ENCODE data around the gene HOOK1.

Gene HOOK1

DNA sequence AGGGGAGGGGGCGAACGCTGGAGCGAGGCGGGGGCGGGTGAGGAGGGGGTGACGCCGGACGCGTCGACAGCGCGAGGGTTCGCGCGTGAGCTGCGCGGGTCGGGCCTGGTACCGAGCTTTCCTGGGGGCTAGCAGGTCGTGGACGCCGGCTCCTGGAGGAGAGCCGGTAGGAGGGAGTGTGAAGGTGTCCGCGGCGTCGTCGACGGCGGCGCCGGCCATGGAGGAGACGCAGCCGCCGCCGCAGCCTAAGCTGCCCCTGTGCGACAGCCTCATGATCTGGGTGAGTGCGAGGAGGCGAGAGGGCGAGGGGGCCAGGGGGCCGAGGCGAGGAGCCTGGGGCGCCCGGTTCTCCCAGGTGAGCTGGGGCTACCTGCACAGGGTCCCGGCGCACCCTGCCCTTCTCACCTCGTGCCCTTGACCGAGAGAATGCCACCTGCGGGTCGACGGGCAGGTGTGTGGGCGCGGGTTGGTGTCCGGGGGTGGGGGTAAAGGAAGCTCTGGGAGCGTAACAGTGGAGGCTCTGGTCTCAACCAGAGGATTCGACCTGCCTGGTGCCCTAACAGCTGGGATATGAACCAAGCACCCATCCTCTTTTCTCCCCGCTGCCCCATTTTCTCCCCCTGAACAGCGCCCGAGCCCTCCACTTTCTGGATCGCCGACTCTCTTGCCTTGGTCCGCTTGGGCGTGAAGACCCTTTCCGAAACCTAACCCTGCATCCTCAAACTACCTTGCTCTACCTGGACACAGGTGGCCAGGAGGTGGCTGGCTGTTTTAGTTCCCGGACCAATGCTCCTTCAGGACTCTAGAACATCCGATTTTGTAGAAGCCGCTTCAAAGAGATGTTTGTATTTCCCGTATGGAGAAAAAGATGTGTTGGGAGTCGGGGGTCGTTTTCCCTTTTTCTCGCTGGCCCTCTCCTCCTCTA is at the start of gene HOOK1:
Gene HOOK1, plus strand, starts transcription at position 49 of the 925 bp plus-strand sequence. Its CDS starts 169 bp downstream, at position 218.
- DNase-seq (ENCODE audit: low spot score) = no peak

DNA sequence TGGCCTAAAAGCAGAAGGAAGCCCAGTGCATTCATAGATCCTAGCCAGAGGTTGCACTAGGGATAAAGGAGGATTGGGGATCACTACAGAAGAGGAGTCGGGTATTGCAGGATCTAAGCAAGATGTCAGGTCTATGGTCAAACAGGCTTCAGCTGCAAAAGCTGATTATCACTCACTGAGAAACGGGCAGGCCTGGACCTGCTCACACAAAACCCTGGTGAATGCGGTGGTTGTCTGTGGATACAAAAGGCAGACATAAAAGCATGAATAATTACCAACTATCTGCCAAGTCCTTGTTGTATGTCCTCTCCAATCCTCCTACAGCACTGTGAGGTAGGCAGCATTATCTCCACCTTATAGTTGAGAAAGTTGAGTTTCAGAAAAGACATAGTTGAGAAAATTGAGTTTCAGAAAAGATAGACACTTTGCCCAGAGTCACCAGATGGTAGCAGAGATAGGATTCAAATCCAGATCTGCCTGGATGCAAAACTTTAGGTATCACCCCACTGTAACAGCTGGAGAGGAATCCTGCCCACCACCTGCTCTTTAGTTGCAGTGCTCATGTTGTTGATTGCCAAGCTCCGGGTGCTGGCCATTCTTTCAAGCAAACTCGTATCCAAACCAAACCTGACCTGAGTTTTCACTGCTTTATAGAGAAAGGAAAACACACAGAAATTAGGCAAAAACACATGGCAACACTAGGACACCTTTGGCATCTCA is 49.6 kb upstream of the HOOK1 start:
- no peak for DNase-seq (ENCODE audit: low spot score)

DNA sequence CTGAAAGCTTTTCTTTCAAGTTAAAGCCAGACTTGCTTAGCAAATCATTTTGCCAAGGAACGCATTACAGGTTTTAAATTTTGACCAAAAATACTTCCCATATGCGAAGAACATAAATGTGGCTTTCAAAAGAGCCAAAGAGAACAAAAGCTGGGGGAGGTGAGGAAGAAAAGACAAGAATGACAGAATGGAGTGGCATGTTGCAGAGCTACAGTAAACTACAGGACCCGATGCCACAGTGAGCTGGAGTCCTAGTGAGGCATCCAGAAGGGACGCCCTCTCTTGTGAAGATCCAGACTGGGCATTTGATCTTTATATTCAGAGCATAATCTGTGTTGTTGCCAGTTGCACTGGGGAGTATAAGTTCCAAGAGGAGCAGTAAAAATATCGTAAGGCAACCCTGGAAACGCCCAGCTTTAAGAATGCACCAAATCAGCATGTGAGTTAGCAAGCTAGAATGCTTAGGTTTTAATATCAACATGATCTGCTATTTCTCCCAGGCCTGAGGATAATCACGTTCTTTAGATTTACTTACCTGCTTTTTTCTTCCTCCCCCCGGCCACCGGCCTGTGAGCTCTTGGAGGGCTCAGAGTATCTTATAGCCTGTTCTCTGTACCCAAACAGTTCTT is 48.4 kb upstream of the HOOK1 start:
- DNase-seq (ENCODE audit: low spot score) = no peak

DNA sequence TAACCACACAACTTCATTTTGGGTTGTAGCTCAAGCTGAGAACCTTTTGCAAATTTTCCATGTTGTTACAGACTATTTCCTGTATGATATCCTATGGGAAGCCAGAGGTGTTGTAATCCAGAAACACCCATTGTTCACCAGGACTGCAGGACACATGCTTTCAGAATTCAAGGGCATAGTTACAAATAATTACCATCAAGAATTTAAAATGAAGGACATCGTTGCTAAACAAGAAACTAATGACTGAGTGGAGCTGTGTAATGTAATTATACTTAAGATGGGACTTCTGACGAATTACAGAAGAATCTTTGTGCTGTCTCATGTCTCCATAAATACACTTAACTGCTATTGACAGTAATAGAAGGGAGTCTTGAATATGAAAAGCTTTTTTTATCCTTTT is 47.6 kb upstream of the HOOK1 start:
- DNase-seq (ENCODE audit: low spot score) = no peak

DNA sequence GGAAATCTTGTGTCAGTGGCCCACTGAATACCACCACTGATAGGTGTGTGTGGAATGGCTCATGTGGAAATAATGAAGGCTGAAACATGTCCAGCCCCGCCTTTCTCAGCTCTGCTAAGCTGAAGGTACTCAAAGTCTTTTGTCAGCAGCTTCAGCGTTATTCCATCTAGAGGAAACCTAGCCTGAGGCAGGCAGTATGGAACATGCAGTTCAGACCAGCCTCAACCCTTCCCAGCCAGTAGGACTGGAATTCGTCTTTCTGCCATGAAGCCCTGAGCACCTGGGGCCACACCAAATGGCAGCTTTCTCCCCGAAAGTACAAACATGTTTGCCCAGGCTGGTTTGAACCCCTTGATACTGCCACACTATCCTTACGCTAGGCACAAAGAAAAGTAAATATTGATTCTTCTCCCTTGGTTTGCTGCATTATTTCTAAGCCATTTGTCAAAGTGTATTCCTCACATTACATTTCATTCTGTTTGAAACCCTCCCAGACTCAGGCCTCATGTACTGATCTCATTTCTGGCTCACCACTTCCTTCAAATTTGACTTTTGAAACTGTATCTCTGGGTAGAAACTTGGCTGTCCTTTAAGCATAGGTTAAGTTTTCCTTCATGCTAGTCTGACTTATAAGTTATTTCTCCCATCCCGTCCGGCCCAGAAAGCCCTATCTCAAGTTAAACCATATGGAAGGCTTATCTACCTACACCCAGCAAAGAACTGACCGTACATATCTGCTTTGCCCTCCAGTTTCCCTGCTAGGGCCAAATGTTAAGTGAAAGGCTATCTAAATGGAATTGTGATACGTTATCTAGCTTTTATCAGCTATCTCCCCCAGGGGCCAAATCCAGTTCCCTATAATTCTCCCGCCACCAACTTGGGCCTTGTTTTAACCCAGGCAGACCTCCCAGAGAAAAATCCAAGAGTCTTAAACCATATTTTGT is 45.7 kb upstream of the HOOK1 start:
- DNase-seq (ENCODE audit: low spot score) = no peak

DNA sequence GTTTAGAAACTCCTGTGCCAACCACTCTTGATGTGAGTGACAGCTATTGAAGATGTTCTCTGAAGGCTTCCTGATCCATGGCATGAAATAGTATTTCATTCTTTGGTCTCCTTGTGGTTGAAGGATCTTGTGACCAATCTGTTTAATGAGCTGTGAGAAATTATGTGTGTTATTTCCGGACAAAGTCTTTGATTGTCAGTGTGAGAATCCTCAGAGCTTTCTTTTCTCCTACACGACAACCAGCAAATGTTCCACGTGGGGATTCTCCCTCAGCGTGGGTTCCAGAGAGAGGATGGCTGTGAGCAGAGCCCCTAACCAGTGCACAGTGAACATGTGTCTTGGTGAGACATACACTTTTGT is 45.0 kb upstream of the HOOK1 start:
- DNase-seq (ENCODE audit: low spot score) = no peak

DNA sequence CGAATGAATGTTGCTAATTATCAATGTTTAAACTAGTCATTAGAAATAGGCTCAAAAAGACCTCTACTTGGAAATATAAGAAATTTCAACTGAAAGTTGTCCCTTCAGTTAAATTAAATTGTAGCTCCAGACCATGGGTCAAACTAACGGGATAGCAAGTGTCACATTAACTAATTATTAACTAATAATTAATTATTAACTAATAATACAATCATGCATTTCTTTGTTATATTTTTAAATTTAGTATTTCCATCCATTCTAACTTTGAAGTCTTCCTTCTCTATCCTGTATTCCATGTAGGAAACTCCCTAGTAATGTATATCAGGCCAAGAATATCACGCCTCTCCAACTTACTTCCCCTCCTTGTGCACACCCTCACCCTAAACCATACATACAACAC is 43.4 kb upstream of the HOOK1 start:
- DNase-seq (ENCODE audit: low spot score) = no peak

DNA sequence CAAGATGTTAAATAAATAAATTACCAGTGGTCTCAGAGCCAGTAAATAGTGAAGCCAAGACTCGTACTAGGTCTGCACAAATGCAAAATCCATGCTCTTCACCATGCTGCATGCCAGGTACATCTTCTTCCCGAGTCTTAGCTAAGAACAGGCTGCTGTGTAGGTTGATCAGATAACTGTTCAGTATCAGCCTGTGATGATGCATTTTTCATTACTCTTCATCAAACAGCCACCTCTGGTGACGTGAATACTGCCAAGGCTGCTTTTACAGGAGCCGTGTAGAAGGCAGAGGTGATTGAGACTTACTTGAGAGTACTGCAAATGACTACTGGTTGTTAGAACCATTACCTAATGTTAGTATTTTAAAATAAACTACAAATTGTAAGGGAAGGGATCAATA is 39.3 kb upstream of the HOOK1 start:
- no peak for DNase-seq (ENCODE audit: low spot score)

DNA sequence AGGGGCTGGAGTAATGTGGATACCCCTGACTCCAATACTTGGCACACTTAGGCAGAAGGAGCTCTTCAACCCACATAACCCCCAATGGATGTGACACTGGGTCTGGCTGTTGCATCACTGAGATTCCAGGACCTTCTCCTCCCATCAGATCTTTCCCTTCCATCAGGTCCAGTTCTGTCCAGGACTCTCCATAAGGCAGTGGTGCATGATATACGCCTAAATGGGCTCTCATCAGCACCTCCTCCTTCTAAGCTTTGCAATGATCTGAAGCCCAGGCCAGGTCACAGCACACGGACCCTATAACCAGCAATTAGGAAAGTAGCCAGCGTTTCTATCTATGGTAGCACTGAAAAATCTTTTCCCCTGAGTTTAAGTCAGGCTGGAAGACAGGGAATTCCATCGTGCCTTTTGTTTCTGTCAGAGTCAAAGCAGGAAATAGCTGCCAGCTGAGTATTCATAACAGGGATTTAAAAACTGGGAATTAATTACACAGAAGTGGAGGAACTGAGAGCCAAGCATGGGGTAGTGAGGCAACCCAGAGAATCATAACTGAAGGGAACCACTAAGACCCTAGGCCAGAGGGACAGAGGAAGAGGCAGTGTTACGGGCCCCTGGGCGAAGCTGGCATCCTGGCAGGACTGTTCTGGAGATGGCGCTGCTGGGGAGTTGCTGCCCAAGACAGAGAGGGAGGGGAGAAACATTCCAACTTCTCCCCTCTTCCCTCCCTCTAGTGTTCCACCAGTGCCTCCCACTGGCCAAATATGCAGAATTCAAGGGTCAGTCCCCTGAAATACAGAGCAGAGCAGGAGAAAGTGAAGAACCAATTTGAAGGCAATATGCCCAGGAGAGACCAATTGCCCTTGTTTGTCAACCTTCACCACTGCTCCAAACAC is 37.5 kb upstream of the HOOK1 start:
- no peak for DNase-seq (ENCODE audit: low spot score)

DNA sequence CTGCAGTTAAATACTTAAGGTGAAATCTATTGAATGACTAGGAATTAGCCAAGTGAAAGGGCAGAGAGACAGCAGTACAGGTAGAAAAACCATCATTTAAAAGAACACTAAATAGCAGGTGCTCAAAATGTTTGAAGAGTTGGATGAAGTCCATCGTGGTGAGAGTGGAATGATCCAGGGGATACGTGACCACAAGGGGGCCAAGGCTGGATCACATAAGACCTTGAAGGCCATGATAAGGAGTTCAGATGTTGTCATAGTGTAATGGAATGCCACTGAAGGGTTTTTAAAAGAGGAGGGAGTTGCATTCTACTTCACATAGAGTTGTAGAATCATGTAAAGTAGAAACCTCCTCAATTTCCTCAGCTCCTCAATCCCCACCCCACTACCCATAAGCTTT is 34.8 kb upstream of the HOOK1 start:
- DNase-seq (ENCODE audit: low spot score) = no peak

DNA sequence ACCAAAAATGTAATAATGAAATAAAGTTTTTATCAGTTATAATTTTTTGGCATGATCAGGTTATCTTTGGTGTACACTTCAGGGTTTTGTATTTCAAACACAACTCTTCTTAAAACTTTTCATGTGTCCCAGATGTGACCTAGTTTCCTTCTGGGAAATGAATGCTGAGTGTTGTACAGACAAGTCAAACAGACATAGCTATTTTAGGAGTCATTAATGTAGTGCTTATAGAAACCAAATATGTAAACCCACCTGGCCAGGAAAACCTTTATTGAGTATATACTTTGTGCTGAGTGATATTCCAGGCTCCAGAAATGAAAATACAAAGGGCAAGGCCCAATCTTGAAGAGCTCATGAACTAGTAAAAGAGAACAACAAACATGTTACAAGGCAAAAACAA is 25.9 kb upstream of the HOOK1 start:
- no peak for DNase-seq (ENCODE audit: low spot score)

DNA sequence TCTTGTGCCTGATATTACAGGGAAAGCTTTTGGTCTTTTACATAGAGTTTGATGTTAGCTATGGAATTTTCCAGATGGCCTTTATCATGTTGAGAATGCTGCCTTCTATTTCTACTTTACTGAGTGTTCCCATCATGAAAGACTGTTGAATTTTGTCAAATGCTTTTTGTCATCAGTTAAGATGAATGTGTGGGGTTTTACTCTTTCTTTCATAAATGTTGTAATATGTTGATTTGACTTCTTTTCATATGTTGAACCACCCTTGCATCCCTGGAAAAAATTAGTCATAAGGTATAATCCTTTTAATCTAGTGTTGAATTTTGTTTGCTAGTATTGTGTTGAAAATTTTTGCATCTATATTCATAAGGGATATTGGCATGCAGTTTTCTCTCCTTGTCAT is 16.1 kb upstream of the HOOK1 start:
- DNase-seq (ENCODE audit: low spot score) = no peak

DNA sequence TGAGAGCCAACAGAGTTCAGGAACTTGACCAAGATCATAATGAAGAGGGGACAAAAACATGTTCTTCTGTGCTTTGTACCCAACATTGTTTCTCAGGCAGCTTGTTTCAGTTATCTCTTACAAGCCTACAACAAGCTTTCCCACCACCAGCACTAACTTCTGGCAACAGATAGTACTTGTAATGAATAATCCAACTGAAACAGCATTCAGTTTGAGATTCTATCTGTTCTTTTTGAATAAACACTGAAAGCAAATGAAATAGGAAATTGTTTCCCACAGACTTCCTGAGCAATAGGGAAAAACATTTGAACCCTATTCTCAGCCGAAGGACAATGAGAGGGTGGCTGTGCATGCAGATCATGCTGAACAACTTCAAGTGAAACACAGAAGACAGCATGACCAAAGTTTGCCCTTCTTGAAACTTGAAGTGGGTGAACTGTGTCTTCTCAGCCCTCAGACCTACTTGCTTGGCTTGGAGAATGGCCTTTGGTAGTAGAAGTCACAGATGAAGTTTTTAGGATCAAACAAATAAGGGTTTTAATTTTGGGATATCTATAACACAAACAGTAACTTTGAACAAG is 11.2 kb upstream of the HOOK1 start:
- no peak for DNase-seq (ENCODE audit: low spot score)

DNA sequence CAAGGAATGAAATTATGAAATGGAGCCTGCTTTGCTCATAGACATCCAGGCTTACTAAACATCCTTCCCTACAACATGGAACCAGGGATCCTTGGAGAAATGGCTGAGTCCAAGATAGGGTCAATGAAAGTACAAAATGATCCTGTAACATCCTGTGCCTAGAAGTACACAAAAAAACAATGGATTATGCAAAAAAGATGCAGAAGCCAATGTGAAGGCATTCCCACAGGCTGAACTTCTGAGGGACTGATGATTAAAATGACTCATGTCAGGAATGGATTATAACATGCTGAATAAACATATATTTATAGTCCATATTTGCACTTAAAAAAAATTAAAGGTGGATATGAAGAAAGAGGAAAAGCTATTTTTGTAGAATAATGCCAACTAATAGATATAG is 10.4 kb upstream of the HOOK1 start:
- DNase-seq (ENCODE audit: low spot score) = no peak

DNA sequence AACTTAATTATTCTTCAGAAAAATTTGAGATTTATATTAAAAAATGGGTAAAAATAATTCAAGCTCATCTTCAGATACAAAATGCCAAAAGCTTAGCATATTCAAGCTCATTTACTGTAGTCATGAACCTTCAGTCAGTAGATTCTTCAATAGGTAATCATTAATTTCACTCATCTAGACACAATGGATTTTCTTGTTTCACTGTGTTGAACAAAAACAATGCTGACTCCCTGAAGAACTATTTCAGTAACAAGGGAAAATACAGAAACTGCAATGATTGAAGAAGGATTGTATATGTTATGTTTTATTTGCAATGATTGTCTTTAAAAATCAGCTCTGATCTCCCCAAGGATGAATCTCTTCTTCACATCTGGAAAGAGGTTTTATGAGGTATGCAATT is 9.2 kb upstream of the HOOK1 start:
- DNase-seq (ENCODE audit: low spot score) = no peak

DNA sequence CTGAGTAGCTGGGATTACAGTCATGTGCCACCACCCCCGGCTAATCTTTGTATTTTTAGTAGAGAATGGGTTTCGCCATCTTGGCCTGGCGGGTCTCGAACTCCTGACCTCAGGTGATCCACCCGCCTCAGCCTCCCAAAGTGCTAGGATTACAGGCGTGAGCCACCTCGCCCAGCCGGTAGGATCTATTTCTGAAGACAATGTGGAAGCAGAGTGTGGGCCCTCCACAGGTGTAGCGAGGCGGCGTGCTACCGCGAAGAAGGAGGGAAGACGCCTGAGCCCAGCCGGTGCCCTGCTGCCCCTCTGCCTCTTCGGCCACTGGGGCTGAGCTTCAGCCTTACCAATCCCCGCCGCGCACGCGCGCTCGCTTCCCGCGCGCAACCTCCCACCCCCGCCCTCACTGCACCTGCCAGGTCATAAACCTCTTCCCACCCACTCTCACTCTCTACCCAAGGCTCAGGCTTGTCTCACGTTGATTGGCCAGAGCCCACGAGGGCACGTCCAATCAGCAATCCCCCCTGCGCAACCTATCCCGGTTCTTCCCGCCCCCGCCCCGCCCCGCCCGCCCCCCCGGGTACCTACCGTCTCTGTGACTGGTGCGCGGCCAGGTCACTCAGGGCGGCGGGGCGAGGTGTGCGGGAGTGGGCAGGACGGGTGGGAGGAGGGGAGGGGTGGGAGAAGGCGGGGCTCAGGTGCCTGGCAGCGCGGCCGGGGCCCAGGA is 409 bp upstream of the HOOK1 start:
- peak; percentile 96 for DNase-seq (ENCODE audit: low spot score)

DNA sequence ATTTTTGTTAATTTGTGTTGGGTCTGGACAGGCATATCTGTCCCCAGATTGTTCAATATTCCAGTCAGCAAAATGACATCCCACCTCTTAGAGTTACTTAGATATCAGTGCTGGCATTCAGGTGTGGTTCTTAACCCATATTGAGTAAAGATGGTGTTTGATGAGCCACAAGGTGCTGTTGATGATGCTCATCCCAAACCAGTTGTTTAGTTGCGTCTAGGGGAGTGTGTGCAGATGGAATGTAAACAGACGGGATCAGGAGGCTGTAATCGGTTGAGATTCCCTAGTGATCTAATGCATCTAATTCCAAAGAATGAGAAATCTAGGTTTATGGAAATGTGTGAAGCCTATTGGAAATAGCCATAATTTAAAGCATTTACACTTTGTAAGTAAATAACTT is 1.1 kb downstream of the HOOK1 start:
- no peak for DNase-seq (ENCODE audit: low spot score)

DNA sequence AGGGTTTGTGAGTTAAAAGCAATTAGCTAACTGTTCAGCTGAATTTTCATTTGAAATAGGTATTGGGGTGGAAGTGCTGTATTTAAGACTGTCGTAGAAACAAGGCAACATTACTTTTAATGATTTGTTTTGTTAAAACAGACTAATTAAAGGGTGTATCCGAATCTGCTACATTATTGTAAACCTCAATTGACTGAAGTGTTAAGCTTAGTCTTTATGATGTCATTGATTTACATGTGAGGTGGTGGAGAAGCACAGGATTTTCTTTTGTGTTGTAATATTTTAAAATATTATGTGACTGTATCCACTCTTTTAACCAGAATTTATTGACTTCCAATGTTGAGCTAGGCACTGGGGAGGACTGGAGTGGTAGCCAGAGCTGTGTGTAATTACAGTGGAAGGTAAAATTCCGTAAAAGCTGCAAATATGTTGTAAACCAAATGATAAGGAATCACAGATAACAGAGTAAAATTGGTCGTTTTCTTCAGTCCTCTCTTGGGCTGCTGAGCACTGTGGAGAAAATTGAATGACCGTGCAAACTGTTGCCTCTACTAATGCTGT is 1.6 kb downstream of the HOOK1 start:
- no peak for DNase-seq (ENCODE audit: low spot score)

All from CD4-positive, alpha-beta T cell treated with Interleukin-6 at 100 ng/mL for 8 hours (primary cell).